Measurements from ENCODE around the gene SPTBN1. TPM values are rescaled to one million over a fixed set of nuclear protein-coding genes. Genes with fewer than 3 reads are reported as not detected.

Gene SPTBN1
- total and polyA plus RNA-seq, 9 of the 15 experiments (the other 6 are each of a cell fraction or from before 2014, with no cell fraction given) = 8.9 to 66.8 (median 31.4) TPM

DNA sequence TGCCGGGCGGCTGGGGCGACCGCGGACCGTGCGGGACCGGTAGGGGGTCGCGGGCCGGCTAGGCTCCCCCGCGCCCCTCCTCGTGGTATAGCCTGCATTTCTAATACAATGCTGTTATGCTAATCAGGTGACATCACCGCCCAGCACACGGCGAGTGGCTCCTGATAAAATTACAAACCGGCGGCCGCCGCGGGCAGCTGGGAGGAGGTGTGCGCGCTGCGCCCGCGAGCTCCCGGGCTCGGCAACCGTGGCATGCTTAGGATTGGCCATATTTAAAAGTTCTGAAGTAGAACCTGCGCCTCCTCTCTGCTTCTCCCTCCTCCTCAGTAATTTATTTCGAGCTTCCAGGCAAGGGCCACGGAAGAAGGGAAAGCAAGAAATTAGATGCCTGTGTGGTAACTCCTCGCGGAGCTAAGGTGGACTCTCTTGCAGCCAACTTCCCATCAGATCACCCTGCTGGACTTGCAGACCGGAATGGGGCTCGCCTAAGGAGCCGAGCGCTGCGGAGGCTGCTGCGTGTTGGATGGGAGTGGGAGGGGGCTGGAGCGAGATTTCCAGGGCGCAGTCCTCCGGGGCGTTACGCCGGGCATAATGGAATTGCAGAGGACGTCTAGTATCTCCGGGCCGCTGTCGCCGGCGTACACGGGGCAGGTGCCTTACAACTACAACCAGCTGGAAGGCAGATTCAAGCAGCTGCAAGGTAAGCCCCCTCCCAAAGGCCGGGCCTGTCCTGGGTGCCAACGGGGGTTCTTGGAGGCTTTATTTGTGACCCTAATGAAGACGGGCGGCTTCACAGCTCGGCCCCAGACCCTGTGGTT, 102.3 kb downstream of the SPTBN1 start (continued):
- TF ChIP-seq, protein P1, sequence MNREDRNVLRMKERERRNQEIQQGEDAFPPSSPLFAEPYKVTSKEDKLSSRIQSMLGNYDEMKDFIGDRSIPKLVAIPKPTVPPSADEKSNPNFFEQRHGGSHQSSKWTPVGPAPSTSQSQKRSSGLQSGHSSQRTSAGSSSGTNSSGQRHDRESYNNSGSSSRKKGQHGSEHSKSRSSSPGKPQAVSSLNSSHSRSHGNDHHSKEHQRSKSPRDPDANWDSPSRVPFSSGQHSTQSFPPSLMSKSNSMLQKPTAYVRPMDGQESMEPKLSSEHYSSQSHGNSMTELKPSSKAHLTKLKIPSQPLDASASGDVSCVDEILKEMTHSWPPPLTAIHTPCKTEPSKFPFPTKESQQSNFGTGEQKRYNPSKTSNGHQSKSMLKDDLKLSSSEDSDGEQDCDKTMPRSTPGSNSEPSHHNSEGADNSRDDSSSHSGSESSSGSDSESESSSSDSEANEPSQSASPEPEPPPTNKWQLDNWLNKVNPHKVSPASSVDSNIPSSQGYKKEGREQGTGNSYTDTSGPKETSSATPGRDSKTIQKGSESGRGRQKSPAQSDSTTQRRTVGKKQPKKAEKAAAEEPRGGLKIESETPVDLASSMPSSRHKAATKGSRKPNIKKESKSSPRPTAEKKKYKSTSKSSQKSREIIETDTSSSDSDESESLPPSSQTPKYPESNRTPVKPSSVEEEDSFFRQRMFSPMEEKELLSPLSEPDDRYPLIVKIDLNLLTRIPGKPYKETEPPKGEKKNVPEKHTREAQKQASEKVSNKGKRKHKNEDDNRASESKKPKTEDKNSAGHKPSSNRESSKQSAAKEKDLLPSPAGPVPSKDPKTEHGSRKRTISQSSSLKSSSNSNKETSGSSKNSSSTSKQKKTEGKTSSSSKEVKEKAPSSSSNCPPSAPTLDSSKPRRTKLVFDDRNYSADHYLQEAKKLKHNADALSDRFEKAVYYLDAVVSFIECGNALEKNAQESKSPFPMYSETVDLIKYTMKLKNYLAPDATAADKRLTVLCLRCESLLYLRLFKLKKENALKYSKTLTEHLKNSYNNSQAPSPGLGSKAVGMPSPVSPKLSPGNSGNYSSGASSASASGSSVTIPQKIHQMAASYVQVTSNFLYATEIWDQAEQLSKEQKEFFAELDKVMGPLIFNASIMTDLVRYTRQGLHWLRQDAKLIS (CRISPR knock-in tag; IDR thresholded peaks at IDR 0.05) = peak; percentile 69; the same call in 1 of the 2 replicates
- TF ChIP-seq RHOXF2B (CRISPR knock-in tag; conservative IDR thresholded peaks at IDR 0.05) (no peak), TBP (optimal IDR thresholded peaks at IDR 0.05; ENCODE audit: low read depth, low read length) (peak; percentile 67), ZMIZ1 (IDR thresholded peaks at IDR 0.05; ENCODE audit: low read depth in 2 of 2, low read length in 2 of 2) (no peak), ZFPM2 (CRISPR knock-in tag; IDR thresholded peaks at IDR 0.05) (no peak), ZNF174 (CRISPR knock-in tag; IDR thresholded peaks at IDR 0.05) (no peak), CBX1 (IDR thresholded peaks at IDR 0.05; ENCODE audit: low read depth) (no peak), LARP7 (IDR thresholded peaks at IDR 0.05) (no peak)
- TF ChIP-seq, protein P2, sequence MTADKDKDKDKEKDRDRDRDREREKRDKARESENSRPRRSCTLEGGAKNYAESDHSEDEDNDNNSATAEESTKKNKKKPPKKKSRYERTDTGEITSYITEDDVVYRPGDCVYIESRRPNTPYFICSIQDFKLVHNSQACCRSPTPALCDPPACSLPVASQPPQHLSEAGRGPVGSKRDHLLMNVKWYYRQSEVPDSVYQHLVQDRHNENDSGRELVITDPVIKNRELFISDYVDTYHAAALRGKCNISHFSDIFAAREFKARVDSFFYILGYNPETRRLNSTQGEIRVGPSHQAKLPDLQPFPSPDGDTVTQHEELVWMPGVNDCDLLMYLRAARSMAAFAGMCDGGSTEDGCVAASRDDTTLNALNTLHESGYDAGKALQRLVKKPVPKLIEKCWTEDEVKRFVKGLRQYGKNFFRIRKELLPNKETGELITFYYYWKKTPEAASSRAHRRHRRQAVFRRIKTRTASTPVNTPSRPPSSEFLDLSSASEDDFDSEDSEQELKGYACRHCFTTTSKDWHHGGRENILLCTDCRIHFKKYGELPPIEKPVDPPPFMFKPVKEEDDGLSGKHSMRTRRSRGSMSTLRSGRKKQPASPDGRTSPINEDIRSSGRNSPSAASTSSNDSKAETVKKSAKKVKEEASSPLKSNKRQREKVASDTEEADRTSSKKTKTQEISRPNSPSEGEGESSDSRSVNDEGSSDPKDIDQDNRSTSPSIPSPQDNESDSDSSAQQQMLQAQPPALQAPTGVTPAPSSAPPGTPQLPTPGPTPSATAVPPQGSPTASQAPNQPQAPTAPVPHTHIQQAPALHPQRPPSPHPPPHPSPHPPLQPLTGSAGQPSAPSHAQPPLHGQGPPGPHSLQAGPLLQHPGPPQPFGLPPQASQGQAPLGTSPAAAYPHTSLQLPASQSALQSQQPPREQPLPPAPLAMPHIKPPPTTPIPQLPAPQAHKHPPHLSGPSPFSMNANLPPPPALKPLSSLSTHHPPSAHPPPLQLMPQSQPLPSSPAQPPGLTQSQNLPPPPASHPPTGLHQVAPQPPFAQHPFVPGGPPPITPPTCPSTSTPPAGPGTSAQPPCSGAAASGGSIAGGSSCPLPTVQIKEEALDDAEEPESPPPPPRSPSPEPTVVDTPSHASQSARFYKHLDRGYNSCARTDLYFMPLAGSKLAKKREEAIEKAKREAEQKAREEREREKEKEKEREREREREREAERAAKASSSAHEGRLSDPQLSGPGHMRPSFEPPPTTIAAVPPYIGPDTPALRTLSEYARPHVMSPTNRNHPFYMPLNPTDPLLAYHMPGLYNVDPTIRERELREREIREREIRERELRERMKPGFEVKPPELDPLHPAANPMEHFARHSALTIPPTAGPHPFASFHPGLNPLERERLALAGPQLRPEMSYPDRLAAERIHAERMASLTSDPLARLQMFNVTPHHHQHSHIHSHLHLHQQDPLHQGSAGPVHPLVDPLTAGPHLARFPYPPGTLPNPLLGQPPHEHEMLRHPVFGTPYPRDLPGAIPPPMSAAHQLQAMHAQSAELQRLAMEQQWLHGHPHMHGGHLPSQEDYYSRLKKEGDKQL (CRISPR knock-in tag; IDR thresholded peaks at IDR 0.05; ENCODE audit: borderline replicate concordance) = no peak
- TF ChIP-seq, protein P3, sequence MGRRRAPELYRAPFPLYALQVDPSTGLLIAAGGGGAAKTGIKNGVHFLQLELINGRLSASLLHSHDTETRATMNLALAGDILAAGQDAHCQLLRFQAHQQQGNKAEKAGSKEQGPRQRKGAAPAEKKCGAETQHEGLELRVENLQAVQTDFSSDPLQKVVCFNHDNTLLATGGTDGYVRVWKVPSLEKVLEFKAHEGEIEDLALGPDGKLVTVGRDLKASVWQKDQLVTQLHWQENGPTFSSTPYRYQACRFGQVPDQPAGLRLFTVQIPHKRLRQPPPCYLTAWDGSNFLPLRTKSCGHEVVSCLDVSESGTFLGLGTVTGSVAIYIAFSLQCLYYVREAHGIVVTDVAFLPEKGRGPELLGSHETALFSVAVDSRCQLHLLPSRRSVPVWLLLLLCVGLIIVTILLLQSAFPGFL (CRISPR knock-in tag; IDR thresholded peaks at IDR 0.05) = no peak

All from K562 (cell line).